K562 (cell line): Measurements from ENCODE around the gene TOM1L2. TPM values are rescaled to one million over a fixed set of nuclear protein-coding genes. Genes with fewer than 3 reads are reported as not detected.

Experiments used
- ATAC-seq: fragments of 200-7000 bp; cut with Tn5 transposase; 3 replicates; pipeline ENCODE4 v1.9.1; 2020; ENCODE audit warnings: moderate library complexity
- BruUV-seq: library from RNA; stranded (reverse); fragments of 400-500 nt; replicated peaks from 2 replicates; lab custom pipeline; 2021; lab: Mats Ljungman, UMichigan
- CTCF ChIA-PET: fragments of 300-600 bp; formaldehyde crosslinking; extraction: SDS; loops from one replicate; lab custom pipeline; 2021; ENCODE audit warnings: low intra/inter-chr PET ratio; lab: Yijun Ruan, JAX
- POLR2A ChIA-PET: fragments of 300-600, 350-650 bp; sonication (Branson Sonifier 250); formaldehyde crosslinking; extraction: SDS; loops from one replicate; lab custom pipeline; 2021; ENCODE audit warnings: antibody characterized with exemption, inconsistent platforms; lab: Yijun Ruan, JAX
- DNase-seq, 4 experiments: peaks; one replicate each; pipeline versions ENCODE4 v3.0.0 to v3.0.0-alpha.2; 2011 to 2018; ENCODE audit warnings: low spot score in 3 of 4, mixed read lengths in 3 of 4; ENCODE audit errors: extremely low read depth in 1 of 4
- FAIRE-seq: peaks from 2 replicates; lab custom pipeline; 2011; peaks lifted over from hg19 to GRCh38; lab: Jason Lieb, UNC
- H2AFZ ChIP-seq: 2 replicates; pipeline ENCODE4 v1.6.0; 2011; ENCODE audit warnings: low read depth, low read length, control low read depth, inconsistent platforms
- H3K27ac ChIP-seq: fragments of 200-600 bp; 3 replicates; pipeline ENCODE4 v1.8.0; 2011; ENCODE audit warnings: low read depth, mild to moderate bottlenecking, control low read depth, inconsistent platforms, low read length, moderate library complexity, mixed read lengths; ENCODE audit errors: extremely low read depth
- H3K27me3 ChIP-seq, 2 experiments: fragments of 300-600 bp in 1 of 2; 2 replicates in 1 of 2; 3 replicates in 1 of 2; pipeline versions ENCODE4 v1.6.0 to v1.8.0; 2011; ENCODE audit warnings: inconsistent platforms in 2 of 2, low read length in 2 of 2, mild to moderate bottlenecking in 1 of 2, mixed read lengths in 1 of 2, moderate library complexity in 1 of 2; ENCODE audit not compliant: control insufficient read depth in 2 of 2, insufficient read depth in 2 of 2
- H3K36me3 ChIP-seq: fragments of 300-600 bp; 3 replicates; pipeline ENCODE4 v1.8.0; 2011; ENCODE audit warnings: mild to moderate bottlenecking, low read length, inconsistent platforms; ENCODE audit not compliant: control insufficient read depth, insufficient read depth
- H3K4me1 ChIP-seq, 2 experiments: fragments of 200-600 bp in 1 of 2; replicated peaks in 1 of 2; 2 replicates in 1 of 2; 3 replicates in 1 of 2; pipeline versions ENCODE4 v1.5.1 to v1.8.0; 2011; ENCODE audit warnings: inconsistent platforms in 2 of 2, low read length in 2 of 2, mild to moderate bottlenecking in 1 of 2, mixed read lengths in 1 of 2, moderate library complexity in 1 of 2; ENCODE audit not compliant: control insufficient read depth in 2 of 2, insufficient read depth in 2 of 2
- H3K4me2 ChIP-seq: 2 replicates; pipeline ENCODE4 v1.6.1; 2011; ENCODE audit warnings: low read length, control low read depth, inconsistent platforms, mixed read lengths; ENCODE audit not compliant: insufficient read depth
- H3K4me3 ChIP-seq: fragments of 200-600 bp; sonication (generic), shearing (Covaris generic); 2 replicates; pipeline ENCODE4 v1.5.1; 2016; ENCODE audit warnings: control low read depth, inconsistent platforms
- H3K79me2 ChIP-seq: fragments of 200-600 bp; 3 replicates; pipeline ENCODE4 v1.8.0; 2011; ENCODE audit warnings: low read length, inconsistent platforms; ENCODE audit not compliant: control insufficient read depth, insufficient read depth
- H3K9ac ChIP-seq, 2 experiments: 2 replicates each; pipeline versions ENCODE4 v1.6.0 to v1.6.1; 2011; ENCODE audit warnings: low read depth in 2 of 2, low read length in 2 of 2, control low read depth in 1 of 2, inconsistent platforms in 1 of 2, mild to moderate bottlenecking in 1 of 2, mixed read lengths in 1 of 2; ENCODE audit not compliant: insufficient read depth in 1 of 2
- H3K9me1 ChIP-seq: one replicate; pipeline ENCODE4 v1.6.0; 2011; ENCODE audit warnings: inconsistent platforms, mild to moderate bottlenecking, low read length, moderate library complexity; ENCODE audit not compliant: control insufficient read depth, insufficient read depth
- H3K9me3 ChIP-seq: replicated peaks from 2 replicates; pipeline ENCODE4 v1.5.1; 2011; ENCODE audit warnings: low read depth, low read length, inconsistent platforms; ENCODE audit not compliant: control insufficient read depth, insufficient read depth
- H4K20me1 ChIP-seq: replicated peaks from 2 replicates; pipeline ENCODE4 v1.6.1; 2011; ENCODE audit warnings: low read length, inconsistent platforms, mixed read lengths; ENCODE audit not compliant: control insufficient read depth, insufficient read depth
- CEBPG ChIP-seq, 3 experiments: fragments of 200-800 bp in 1 of 3; sonication (Bioruptor generic) in 1 of 3; sonication (generic) in 1 of 3; formaldehyde crosslinking in 1 of 3; IDR thresholded peaks in 2 of 3; conservative IDR thresholded peaks in 1 of 3; 2 replicates each; pipeline versions ENCODE4 v1.6.1 to v1.8.0; 2016 to 2022; ENCODE audit warnings: missing compliant biosample characterization in 2 of 3, missing genetic modification characterization in 2 of 3, mild to moderate bottlenecking in 1 of 3, missing genetic modification reagents in 1 of 3
- GABPA ChIP-seq: fragments of 200-800 bp; sonication (Bioruptor generic); conservative IDR thresholded peaks from 2 replicates; pipeline ENCODE4 v1.6.1; 2016; ENCODE audit warnings: low read depth, missing genetic modification characterization, missing compliant biosample characterization
- NFIC ChIP-seq: fragments of 450-650 bp; IDR thresholded peaks from 2 replicates; pipeline ENCODE4 v1.6.1; 2017; ENCODE audit warnings: mild to moderate bottlenecking, inconsistent platforms
- NR2C2 ChIP-seq, 2 experiments: fragments of 200-800 bp in 1 of 2; sonication (Bioruptor generic) in 1 of 2; sonication (generic) in 1 of 2; formaldehyde crosslinking in 1 of 2; IDR thresholded peaks; 2 replicates each; pipeline versions ENCODE4 v1.6.1 to v1.8.0; 2016 to 2022; ENCODE audit warnings: mild to moderate bottlenecking in 1 of 2, missing compliant biosample characterization in 1 of 2, missing genetic modification characterization in 1 of 2, missing genetic modification reagents in 1 of 2
- SRF ChIP-seq, 2 experiments: fragments of 250-450, 450-650 bp in 1 of 2; sonication (Bioruptor Pico) in 1 of 2; sonication (generic) in 1 of 2; formaldehyde crosslinking; IDR thresholded peaks; 2 replicates each; pipeline versions ENCODE4 v1.5.0 to v1.5.1; 2020 to 2022; ENCODE audit warnings: mild to moderate bottlenecking in 1 of 2, missing genetic modification reagents in 1 of 2
- SUPT5H ChIP-seq: fragments of 450-650 bp; IDR thresholded peaks from 2 replicates; pipeline ENCODE4 v1.6.1; 2016
- ZKSCAN1 ChIP-seq: fragments of 150-350 bp; IDR thresholded peaks from 2 replicates; pipeline ENCODE4 v1.6.1; 2016; ENCODE audit warnings: low read depth, low read length
- ZSCAN32 ChIP-seq: fragments of 450-650 bp; formaldehyde crosslinking; IDR thresholded peaks from 2 replicates; pipeline ENCODE4 v1.4.0; 2020; ENCODE audit warnings: mild to moderate bottlenecking, moderate library complexity
- WGBS: fragments of 100-300 bp; shearing (Covaris generic); methylation state at CpG from one replicate; pipeline ENCODE4 v1.1.6; 2016; ENCODE audit warnings: low coverage, mixed read lengths; ENCODE audit not compliant: insufficient coverage; ENCODE audit errors: missing lambda C conversion rate; 5-methylcytosine and 5-hydroxymethylcytosine counted together
- in situ Hi-C: fragments of 300-500 bp; cut with MboI; formaldehyde crosslinking; loops from 4 replicates; pipeline ENCODE4 v1.15.0; 2018; ENCODE audit warnings: inconsistent platforms, mixed read lengths
- intact Hi-C: fragments of 100-400 bp; cut with micrococcal nuclease; formaldehyde crosslinking; loops from 2 replicates; pipeline ENCODE4 v1.14.2; 2022
- polyA plus RNA-seq, 8 experiments: library from polyadenylated mRNA; depleted of rRNA in 4 of 8; stranded (reverse) in 5 of 8; unstranded in 3 of 8; fragments of >200 nt; fragmentation: Nextera tagmentation in 2 of 8; fragmentation: Illumina TruSeq in 1 of 8; extraction: Ambion mirVana in 2 of 8; extraction: Trizol in 1 of 8; gene quantifications; 2 replicates each; pipeline versions ENCODE4 v1.2.1 to v1.2.3, GENCODE V29; 2011 to 2014; ENCODE audit warnings: inconsistent platforms in 1 of 8, missing spikeins in 1 of 8
- total RNA-seq, 7 experiments: library from RNA; depleted of rRNA in 6 of 7; stranded (reverse); fragments of >200 nt in 6 of 7; fragmentation: Illumina TruSeq in 2 of 7; extraction: Trizol in 2 of 7; gene quantifications; 2 replicates each; pipeline versions ENCODE4 v1.2.1 to v1.2.3, GENCODE V29; 2011 to 2021; ENCODE audit warnings: low replicate concordance in 1 of 7
- TF ChIP-seq, protein P1 (sequence below): fragments of 250-450 bp; sonication (Bioruptor Pico); IDR thresholded peaks from 2 replicates; pipeline ENCODE4 v1.5.1; 2021; ENCODE audit warnings: mild to moderate bottlenecking

Gene TOM1L2
- total and polyA plus RNA-seq, 9 of the 15 experiments (the other 6 are each of a cell fraction or from before 2014, with no cell fraction given), result 0.07 to 6.0 (median 2.5) TPM

DNA sequence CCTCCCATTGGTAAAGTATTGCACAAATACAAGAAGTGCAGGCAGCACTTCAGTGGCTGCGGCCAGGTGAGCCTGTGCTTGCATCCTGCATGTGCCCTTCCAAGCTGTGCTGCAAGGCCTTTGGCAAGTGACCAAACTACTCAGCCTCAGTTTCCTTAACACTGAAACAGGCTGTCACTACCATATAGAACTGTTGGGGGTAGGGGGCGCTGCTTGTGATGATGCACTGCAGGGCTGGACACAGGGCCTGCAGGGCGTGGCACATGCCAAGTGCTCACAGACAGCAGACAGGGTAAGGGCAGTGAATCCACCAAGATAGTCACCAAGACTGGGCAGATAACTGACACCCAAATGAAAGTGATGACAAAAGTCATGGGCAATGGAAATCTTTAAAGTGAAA, 69.8 kb downstream of the TOM1L2 start (continued):
- TF ChIP-seq, protein P1, sequence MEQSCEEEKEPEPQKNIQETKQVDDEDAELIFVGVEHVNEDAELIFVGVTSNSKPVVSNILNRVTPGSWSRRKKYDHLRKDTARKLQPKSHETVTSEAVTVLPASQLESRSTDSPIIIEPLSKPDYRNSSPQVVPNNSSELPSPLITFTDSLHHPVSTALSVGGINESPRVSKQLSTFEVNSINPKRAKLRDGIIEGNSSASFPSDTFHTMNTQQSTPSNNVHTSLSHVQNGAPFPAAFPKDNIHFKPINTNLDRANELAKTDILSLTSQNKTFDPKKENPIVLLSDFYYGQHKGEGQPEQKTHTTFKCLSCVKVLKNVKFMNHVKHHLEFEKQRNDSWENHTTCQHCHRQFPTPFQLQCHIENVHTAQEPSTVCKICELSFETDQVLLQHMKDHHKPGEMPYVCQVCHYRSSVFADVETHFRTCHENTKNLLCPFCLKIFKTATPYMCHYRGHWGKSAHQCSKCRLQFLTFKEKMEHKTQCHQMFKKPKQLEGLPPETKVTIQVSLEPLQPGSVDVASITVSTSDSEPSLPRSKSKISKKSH (CRISPR knock-in tag), result no peak
- no peak for TF ChIP-seq ZKSCAN1
- TF ChIP-seq ZSCAN32 (CRISPR knock-in tag), result no peak
- TF ChIP-seq SUPT5H, result no peak

- Histone ChIP-seq H3K9ac (peak overlapping the region in 1 of 2 experiments; percentile 61; a peak in 1 of 4 replicates), H4K20me1 (no peaks in the 10 kb centered on the region), H3K4me3 (no peak overlapping the region), H3K27me3 (no peaks in the 10 kb centered on the region), H3K27ac (no peak overlapping the region), H3K9me1 (no peaks in the 10 kb centered on the region), H2AFZ (no peak overlapping the region), H3K9me3 (no peaks in the 10 kb centered on the region), H3K36me3 (no peaks in the 10 kb centered on the region), H3K79me2 (no peaks in the 10 kb centered on the region), H3K4me1 (no peaks in the 10 kb centered on the region; a peak in 2 of 5 replicates), H3K4me2 (no peak overlapping the region)
- no peak for TF ChIP-seq CEBPG (CRISPR knock-in tag; IDR thresholded peaks at IDR 0.05)
- 0 out of 4 replicates have a peak, but pooled peaks of 1 of the 2 experiments have one; percentile 7 for TF ChIP-seq CEBPG (tag; conservative IDR thresholded peaks at IDR 0.05 in 1 of 2, IDR thresholded peaks at IDR 0.05 in 1 of 2)
- no peak for TF ChIP-seq NR2C2 (CRISPR knock-in tag; IDR thresholded peaks at IDR 0.05)
- peak; percentile 65; the same call in 1 of the 2 replicates for TF ChIP-seq NR2C2 (tag; IDR thresholded peaks at IDR 0.05)
- TF ChIP-seq NFIC, result peak; percentile 25
- TF ChIP-seq GABPA (tag), result 0 out of 2 replicates have a peak, but pooled peaks have one; percentile 18
- TF ChIP-seq SRF (CRISPR knock-in tag; IDR thresholded peaks at IDR 0.05), result no peak
- in situ Hi-C loops (no loop called here), intact Hi-C loops (no loop called here)
- 19% methylated on average over 6 of the region's 7 CpGs for WGBS
- no TSS peak for BruUV-seq
- ChIA-PET POLR2A (interaction anchor here (0.6 to 1.0 kb wide), 4 partner anchors 10 to 228 kb away, joined by 3 to 5 read pairs (median 3); no protein-coding TSS in a partner anchor), CTCF (interaction anchor here (0.6 kb wide), 1 partner anchor 23 kb away, joined by 4 read pairs; no protein-coding TSS in a partner anchor)
- DNase-seq, result no peak
- ATAC-seq, result no peak
- FAIRE-seq, result no peak
Measured at GRCh38 chr17:17900615-17901520, 71.3 kb downstream of the TOM1L2 start.
